Tibial artery (tissue), 4 donors: Measurements from ENCODE around the gene PCYT2.
"Not testable (repeated sequence)": the region's sequence is repeated elsewhere in the genome, so short reads cannot be mapped to it uniquely, and the experiment has no call there.

Experiments used
- DNase-seq, 2 donors: peaks; one replicate each; pipeline ENCODE4 v3.0.0-alpha.2; 2019
- H3K27ac ChIP-seq, 2 donors: fragments of 200-600 bp; sonication (generic) in 1 of 2; 1 replicate in 1 of 2; 2 replicates in 1 of 2; pipeline ENCODE4 v1.5.1; 2018 to 2019; ENCODE audit warnings: mild to moderate bottlenecking in 1 of 2
- H3K27me3 ChIP-seq, 2 donors: fragments of 200-600 bp; sonication (generic) in 1 of 2; one replicate each; pipeline versions ENCODE4 v1.5.1 to v1.6.0; 2016 to 2019
- H3K36me3 ChIP-seq, 3 donors: fragments of 200-600 bp; sonication (generic) in 2 of 3; one replicate each; pipeline ENCODE4 v1.5.1; 2016 to 2019; ENCODE audit warnings: mild to moderate bottlenecking in 2 of 3
- H3K4me1 ChIP-seq, 4 donors: fragments of 200-600 bp; sonication (generic) in 2 of 4; 1 replicate in 3 of 4; 2 replicates in 1 of 4; pipeline ENCODE4 v1.5.1; 2016 to 2019
- H3K4me3 ChIP-seq, 2 donors: fragments of 200-600 bp; sonication (generic) in 1 of 2; 1 replicate in 1 of 2; 2 replicates in 1 of 2; pipeline ENCODE4 v1.5.1; 2018 to 2019; ENCODE audit warnings: mild to moderate bottlenecking in 2 of 2
- H3K9me3 ChIP-seq, 3 donors: fragments of 200-600 bp; sonication (generic) in 1 of 3; one replicate each; pipeline ENCODE4 v1.5.1; 2016 to 2019
- CTCF ChIP-seq, 2 experiments: fragments of 200-600 bp in 1 of 2; fragments of 450-650 bp in 1 of 2; IDR thresholded peaks; one replicate each; pipeline ENCODE4 v1.5.1; 2017 to 2019; ENCODE audit warnings: antibody characterized with exemption in 2 of 2, mild to moderate bottlenecking in 1 of 2, moderate library complexity in 1 of 2
- intact Hi-C: fragments of 100-400 bp; cut with DNase I; formaldehyde crosslinking; loops from one replicate; pipeline ENCODE4 v1.15.0; 2023; ENCODE audit warnings: low total_unique reads

Gene PCYT2

GRCh38 chr17:81954131-81955057, 43.2 kb upstream of the PCYT2 start:
- no peaks in the 10 kb centered on the region for H3K36me3 ChIP-seq
- H3K4me1 ChIP-seq, result peaks cover 0 to 6% (median 2%) of the 10 kb centered on the region in 4 donors
- DNase-seq, result no peak
- intact Hi-C loops, result no loop called here
- H3K9me3 ChIP-seq, result no peaks in the 10 kb centered on the region
- no peak overlapping the region for H3K27ac ChIP-seq
- TF ChIP-seq CTCF (IDR thresholded peaks at IDR 0.05), result no peak
- H3K27me3 ChIP-seq, result peaks cover 5 to 63% of the 10 kb centered on the region in 2 donors
- no peak overlapping the region for H3K4me3 ChIP-seq

- H3K36me3 ChIP-seq, H3K4me3 ChIP-seq, H3K27ac ChIP-seq, intact Hi-C loops, H3K4me1 ChIP-seq, H3K9me3 ChIP-seq, DNase-seq: not testable (repeated sequence)
- peaks cover 0 to 54% of the 10 kb centered on the region in 2 donors for H3K27me3 ChIP-seq
These were observed 42.2 kb upstream of the PCYT2 start for GRCh38 chr17:81953443-81953842.

DNA sequence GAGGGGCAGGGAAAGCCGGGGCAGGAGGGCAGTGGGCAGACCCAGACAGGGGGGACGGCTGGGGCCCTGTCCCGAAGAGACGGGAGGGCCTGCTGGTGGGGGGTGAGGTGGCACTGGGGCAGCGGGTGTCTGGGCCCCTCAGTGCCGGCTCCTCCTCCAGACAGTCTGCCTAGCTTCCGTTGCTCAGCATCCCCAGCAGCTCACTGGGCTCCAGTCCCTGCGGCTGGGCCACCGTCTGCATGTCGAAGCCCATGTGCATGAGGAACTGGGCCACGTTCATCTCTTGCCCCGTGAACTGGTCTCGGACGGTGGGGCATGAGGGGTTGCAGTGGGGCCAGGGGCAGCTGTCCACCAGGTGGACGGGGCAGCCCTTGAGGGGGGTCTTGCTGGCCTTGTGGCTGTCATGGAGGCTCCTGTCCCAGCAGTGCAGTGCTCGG, 41.6 kb upstream of the PCYT2 start:
- Histone ChIP-seq H3K36me3 (no peaks in the 10 kb centered on the region), H3K27ac (no peak overlapping the region), H3K9me3 (no peaks in the 10 kb centered on the region), H3K4me1 (no peaks in the 10 kb centered on the region), H3K4me3 (no peak overlapping the region), H3K27me3 (peaks cover 0 to 47% of the 10 kb centered on the region in 2 donors)
- TF ChIP-seq CTCF (IDR thresholded peaks at IDR 0.05), result no peak
- intact Hi-C loops, result no loop called here
- DNase-seq, result no peak

DNA sequence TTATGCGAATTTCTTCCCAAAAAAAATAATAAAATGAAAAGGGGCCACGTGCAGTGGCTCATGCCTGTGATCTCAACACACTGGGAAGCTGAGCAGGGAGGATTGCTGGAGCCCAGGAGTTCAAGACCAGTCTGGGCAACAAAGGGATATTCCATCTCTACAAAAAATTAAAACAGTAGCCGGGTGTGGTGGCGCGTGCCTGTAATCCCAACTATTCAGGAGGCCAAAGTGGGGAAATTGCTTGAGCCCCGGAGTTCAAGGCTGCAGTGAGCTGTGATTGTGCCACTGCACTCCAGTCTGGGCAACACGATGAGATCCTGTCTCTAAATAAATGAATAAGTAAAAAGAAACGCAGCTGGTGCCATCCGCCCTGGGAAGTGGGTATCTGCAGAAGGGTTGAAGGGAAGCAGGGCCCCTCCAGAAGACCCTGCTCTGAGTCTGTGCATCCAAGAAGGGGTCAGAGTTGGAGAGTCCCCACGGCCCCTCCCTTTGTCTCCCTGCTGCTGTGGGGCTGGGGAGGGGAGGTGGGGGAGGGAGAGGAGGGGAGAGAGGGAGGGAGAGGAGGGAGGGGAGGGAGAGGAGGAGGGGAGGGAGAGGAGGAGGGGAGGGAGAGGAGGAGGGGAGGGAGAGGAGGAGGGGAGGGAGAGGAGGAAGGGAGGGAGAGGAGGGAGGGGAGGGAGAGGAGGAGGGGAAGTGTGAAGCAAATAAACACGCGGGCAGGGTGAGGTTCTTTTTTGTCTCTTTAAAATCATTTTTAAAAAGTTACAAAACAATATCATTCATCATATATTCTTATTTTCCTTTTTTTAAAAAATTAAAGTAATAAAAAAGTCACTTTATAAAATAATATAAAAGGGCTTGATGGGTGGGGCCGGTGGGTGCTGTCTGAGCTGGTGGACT, 40.8 kb upstream of the PCYT2 start:
- no peaks in the 10 kb centered on the region for H3K9me3 ChIP-seq

DNA sequence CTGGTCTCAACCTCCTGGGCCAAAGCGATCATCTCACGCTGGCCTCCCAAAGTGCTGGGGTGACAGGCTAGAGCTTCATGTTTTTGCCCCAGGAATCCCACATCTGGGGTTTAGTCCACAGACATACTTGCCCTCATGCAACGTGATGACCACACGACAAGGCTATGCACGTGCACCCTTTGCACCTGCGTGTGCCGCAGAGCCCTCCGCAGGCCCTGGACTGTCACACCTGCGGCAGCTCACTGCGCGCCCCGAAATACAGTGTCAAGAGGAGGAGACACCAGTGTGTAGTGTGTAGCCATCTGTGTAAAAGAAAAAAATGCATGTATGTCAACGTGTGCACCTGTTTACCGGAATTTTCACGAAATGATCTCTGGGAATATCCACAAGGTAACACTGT, 39.3 kb upstream of the PCYT2 start:
- H3K4me3 ChIP-seq, result no peak overlapping the region
- no peaks in the 10 kb centered on the region for H3K9me3 ChIP-seq
- H3K4me1 ChIP-seq, result no peaks in the 10 kb centered on the region
- TF ChIP-seq CTCF (IDR thresholded peaks at IDR 0.05), result no peak
- intact Hi-C loops, result no loop called here
- no peak overlapping the region for H3K27ac ChIP-seq
- peaks cover 0 to 26% of the 10 kb centered on the region in 2 donors for H3K27me3 ChIP-seq
- no peaks in the 10 kb centered on the region for H3K36me3 ChIP-seq
- DNase-seq, result no peak

More for the DNA sequence above, 40.8 kb upstream of the PCYT2 start:
- TF ChIP-seq CTCF (IDR thresholded peaks at IDR 0.05), result no peak
- DNase-seq, result no peak
- no peaks in the 10 kb centered on the region for H3K4me1 ChIP-seq
- H3K27me3 ChIP-seq, result peaks cover 0 to 40% of the 10 kb centered on the region in 2 donors
- no peaks in the 10 kb centered on the region for H3K36me3 ChIP-seq
- intact Hi-C loops, result no loop called here
- H3K27ac ChIP-seq, result no peak overlapping the region
- H3K4me3 ChIP-seq, result no peak overlapping the region
